ENCODE measurements around the gene CEP41.

CEP41 gene

DNA sequence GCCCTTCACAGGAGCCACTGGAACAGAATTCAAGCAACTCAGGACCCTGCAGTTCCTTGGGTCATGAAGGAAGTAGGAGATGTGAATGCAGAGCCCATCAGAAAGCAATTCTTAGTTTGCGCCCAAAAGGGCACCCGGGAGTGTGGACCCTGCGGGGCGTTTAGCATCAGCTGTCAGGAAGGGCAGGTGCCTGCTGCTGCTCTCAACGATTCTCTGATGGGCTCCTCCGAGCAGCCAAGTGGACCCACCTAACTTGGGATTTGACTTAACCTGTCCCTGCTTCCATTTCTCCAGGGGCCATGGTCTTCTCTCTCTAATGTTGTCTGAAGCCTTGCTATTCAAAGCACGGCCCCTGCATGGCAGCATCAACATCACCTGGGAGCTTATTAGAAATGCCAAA, 79.1 kb downstream of the CEP41 start:
- DNase-seq, result no peak
- in situ Hi-C loops (cut with MboI; ENCODE audit: low pct_unique_long_range_greater_than_20kb, low sequenced_read_pairs), result no loop called here

DNA sequence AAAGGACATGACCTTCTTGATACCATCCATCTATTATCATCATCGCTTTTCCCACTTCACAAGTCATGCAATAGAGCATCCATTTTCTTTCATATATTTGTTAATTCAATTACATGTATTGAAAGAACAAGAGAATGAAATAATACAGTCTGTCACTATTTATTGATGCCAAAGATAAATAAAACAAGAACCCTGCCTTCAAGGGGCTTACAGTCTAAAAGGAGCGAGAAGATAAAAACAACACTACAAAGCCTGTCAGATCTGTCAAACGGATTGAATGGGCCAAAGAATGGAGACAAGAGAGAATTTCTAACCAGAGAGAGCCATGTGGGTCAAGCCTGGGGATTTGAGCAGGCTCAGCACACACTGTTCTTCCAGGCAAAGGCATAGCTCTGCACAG, 80.3 kb downstream of the CEP41 start:
- in situ Hi-C loops (cut with MboI; ENCODE audit: low pct_unique_long_range_greater_than_20kb, low sequenced_read_pairs), result no loop called here
- no peak for DNase-seq

DNA sequence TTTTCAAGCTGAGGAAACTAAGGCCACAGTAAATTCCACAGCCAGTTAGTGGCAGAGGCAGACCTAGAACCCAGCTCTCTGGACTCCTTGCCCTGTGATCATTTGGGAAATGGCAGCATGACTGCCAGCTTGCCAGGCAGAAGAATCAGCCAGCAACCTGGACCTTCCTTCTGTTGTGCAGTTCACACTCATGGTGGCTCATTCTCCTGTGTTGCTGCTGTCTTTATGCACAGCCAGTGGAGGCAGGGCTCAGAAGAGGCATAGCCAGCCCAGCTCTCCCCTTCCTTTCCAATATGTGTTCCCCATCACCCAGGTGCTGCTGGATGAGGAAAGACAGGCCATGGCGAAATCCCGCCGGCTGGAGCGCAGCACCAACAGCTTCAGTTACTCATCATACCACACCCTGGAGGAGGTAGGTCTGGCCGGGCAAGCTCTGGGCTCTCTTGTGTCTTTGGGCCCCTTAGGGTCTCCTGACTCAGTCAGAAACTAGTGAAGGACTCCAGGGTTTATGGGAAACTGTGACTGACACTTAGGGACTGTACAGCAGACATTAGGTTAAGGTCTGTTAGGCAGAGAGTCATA, 81.4 kb downstream of the CEP41 start:
- in situ Hi-C loops (cut with MboI; ENCODE audit: low pct_unique_long_range_greater_than_20kb, low sequenced_read_pairs), result no loop called here

DNA sequence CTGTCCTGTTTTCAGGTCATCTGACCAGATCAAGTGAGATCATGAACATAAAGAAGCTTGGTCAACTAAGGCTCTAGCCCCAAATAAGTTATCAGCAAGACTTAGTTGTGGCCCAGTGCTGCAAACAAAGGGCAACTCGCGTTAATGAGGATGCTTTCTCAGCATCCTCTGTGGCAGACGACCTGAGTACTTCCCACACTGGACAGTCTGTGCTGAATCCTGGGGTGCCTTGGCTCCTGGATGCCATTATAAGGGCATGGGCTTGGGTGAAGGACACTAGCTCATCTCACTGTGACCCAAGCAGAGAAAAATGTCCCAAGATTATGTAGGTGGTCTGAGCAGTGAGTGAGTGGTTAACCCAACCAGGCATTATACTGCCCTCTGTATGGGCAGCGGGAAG, 82.3 kb downstream of the CEP41 start:
- no peak for DNase-seq
- in situ Hi-C loops (cut with MboI; ENCODE audit: low pct_unique_long_range_greater_than_20kb, low sequenced_read_pairs), result no loop called here

More for the DNA sequence above, 81.4 kb downstream of the CEP41 start:
- no peak for DNase-seq

DNA sequence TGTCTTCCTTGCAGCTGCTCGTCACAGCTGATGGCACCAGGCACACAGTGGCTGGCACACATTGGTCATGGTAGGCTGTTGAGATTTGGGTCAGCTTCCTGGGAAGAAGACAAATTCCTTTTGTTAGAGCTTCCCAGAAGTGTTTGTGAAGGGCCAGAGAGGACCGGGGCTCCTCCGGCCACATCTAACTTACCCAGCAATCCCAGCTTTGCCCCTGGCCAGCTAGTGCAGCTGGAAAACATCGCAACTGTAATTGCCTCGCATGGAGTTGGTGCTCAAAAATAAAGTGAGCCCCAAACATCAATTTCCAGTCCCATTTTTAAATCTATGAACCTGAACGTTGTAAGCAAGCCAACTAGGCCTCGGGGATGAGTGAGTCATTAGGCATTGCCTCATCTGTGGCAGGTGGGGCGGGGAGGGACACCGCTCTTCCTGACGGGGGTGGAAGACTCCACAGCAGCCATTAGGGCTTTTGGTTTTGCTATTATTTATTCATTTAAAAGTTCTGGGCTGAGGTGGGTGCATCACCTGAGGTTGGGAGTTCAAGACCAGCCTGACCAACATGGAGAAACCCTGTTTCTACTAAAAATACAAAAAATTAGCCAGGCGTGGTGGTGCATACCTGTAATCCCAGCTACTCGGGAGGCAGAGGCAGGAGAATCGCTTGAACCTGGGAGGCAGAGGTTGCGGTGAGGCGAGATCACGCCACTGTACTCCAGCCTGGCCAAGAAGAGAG, 83.8 kb downstream of the CEP41 start:
- DNase-seq, result peak; percentile 22
- in situ Hi-C loops (cut with MboI; ENCODE audit: low pct_unique_long_range_greater_than_20kb, low sequenced_read_pairs), result no loop called here

DNA sequence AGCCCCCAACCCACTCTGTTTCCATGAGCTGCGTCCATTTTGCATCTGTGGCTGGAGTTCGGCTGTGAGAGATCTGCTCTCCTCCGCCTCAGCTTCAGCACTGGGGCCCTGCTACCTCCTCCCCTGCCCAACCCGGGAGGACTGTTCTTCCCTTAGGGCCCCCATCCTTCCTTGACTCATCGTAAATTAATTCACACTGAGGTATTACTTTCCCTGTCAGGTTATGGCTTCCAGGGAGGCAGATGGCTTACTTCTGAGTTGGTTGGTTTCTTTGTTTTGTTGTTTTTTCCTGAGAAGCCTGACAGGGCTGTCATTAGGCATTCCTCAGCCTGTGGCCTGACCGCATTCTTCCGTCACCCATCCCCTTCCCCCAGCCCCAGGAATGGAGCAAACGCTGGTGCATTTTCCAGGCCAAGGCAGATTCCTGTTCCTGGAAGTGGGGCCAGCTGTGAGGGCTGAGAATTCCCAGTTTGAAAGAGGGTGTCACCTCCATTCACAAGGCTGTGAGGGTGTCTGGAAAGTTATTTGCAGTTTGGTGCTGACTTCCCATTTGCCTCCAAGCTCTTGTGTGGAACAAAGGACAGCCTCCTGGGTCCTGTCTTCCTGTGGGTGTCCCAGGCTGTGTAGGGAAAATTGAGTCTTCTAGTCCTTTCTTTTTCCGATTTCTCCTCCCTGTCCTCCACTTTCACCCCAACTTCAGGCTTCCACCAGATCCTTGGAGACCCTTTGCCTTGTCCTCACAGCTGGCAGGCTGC, 84.5 kb downstream of the CEP41 start:
- in situ Hi-C loops (cut with MboI; ENCODE audit: low pct_unique_long_range_greater_than_20kb, low sequenced_read_pairs), result no loop called here
- DNase-seq, result peak; percentile 48

DNA sequence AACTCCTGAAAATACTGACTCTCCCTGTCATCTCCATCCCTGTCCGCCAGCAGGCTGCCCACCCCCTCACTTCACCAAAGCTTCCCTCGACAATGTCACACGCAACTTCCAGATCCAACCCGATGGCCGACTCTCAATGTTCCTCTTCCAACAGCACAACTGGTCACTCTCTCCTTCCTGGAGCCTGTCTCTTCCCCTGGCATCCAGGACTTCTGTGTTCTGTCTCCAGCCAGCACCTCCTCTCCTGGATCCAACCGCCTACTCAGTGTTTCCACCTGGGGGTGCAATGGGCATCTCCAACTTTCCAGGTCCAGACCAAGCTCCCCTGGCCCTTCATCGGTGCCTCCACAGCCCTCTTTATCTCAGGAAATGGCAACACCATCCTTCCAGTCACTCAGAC, 87.6 kb downstream of the CEP41 start:
- in situ Hi-C loops (cut with MboI; ENCODE audit: low pct_unique_long_range_greater_than_20kb, low sequenced_read_pairs), result no loop called here
- no peak for DNase-seq

DNA sequence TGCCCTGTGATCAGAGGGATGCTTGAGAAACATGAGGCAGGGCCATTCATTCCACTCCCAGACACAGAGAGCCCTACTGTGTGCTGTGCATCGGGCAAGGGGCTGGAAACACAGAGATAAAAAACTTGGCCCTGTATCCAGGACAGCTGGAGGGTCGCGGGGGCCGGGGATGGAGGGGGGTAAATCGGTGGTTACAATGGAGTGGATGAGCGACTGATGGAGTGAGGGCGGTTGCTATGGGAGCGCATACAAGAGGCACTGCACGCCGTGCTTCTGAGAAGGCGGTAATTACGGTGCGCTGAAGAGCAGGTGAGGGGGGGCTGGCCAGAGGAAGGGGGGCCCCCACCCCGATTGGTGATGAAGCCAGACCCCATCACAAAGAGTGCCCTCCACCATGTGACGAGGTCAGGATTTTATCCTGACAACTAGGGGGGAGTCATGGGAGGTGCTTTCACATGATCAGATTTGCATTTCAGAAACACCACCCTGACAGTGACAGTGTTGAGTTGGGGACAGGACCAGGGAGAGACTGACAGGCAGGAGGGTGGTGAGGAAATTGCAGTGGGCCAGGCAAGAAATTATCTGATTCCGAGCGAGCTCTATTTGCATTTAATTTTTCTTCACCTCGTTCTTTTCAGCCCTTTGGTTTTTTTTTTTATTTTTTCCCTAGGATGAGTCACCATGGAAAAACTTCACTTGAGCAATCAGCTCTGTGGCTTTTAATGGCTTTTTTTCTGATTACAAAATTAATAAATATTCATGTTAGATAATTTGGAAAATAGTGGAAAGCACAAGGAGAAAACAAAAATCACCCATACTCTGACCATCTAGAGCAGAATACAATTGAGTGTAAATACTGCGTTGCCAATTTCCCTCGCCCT, 88.4 kb downstream of the CEP41 start:
- DNase-seq, result no peak

DNA sequence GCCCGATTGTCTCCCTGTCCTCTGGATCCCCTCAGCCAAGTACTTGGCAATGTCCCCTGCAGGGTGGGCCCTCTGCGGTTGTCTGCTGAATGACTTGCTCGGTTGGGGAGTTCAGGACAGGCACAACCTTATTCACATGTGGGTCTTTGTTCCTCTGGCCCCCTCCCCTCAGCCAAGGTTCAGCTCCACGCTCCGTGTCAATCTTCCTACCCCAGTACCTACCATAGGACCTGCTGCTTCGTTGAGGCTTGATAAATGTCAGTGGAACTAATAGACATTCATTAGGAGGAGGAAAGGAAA, 89.1 kb downstream of the CEP41 start:
- in situ Hi-C loops (cut with MboI; ENCODE audit: low pct_unique_long_range_greater_than_20kb, low sequenced_read_pairs), result no loop called here
- DNase-seq, result no peak

More for the DNA sequence above, 88.4 kb downstream of the CEP41 start:
- in situ Hi-C loops (cut with MboI; ENCODE audit: low pct_unique_long_range_greater_than_20kb, low sequenced_read_pairs), result no loop called here

DNA sequence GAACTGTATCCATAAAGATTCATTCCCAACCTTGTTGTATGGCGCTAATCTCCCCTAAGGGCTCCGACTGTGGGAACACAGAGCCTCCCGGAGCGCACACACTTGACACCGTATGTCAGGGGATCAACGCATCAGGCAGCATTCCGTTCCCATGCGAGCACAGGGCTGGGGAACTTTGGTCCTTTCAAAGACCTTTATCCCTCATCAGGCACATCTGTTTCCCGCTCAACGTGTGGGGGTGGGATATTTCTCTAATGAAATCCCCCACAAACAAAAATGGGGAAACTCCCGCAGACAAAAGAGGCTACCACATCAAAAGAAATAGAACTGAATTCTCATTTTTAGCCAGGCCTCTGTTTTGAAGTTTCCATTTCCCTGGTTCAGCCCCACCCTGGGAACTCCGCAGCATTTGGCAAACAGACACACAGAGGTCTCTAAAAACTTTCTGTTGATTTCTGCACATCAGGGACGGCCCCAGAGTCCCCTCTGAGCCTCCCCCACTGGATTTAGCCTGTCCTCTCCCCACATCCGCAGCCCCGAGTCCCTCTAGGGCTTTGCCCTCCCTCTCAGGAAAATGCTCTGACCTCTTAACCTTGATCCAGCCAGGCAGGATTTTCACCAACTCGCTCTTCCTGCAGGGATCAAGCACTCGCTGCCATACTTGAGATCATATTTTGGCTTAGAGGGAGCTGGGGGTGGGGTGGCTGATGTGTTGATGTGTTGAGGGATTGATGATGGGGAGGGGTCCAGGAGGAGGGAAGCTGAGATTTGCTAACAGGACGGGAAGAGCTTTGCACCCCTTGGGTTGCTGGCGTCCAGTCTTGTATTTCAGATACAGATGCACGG, 89.6 kb downstream of the CEP41 start:
- no peak for DNase-seq
- in situ Hi-C loops (cut with MboI; ENCODE audit: low pct_unique_long_range_greater_than_20kb, low sequenced_read_pairs), result no loop called here

DNA sequence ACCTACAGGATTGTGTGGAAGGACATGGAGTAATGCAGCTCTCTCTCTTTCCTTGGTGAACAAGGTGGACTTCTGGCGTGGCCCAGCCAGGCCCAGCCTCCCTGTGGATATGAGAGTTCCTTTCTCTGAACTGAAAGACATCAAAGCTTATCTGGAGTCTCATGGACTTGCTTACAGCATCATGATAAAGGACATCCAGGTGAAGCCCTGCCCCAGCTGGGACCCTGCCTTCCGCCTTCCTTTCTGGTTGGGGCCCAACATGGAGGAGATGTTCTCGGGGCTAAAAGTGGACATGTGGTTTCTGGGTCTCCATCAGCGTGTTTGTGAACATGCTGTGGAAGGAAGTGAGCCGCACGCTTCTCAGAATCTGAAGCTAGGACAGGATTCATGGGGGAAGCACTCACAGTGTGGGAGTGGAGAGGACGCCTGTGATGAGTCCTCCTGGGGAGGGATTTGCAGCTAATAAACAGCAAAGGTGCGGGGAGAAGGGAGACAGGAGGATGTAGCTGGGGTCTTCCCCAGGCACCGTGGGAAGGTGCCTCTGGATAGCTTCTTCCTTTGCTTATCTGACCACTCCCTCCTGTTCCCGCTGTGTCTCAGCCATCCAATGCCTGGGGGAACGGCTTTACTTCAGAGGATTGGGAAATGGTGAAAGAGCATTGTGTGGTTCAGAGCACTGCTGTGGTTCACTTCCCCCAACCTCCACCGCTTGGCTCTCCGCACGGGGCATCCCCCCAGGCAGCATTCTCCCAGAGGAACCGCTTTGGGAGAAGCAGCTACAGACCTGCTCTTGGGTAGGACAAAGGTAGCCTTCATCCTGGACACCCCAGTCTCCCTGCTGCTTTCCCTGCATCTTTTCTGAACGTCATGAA, 90.7 kb downstream of the CEP41 start:
- in situ Hi-C loops (cut with MboI; ENCODE audit: low pct_unique_long_range_greater_than_20kb, low sequenced_read_pairs), result no loop called here
- DNase-seq, result peak; percentile 69

DNA sequence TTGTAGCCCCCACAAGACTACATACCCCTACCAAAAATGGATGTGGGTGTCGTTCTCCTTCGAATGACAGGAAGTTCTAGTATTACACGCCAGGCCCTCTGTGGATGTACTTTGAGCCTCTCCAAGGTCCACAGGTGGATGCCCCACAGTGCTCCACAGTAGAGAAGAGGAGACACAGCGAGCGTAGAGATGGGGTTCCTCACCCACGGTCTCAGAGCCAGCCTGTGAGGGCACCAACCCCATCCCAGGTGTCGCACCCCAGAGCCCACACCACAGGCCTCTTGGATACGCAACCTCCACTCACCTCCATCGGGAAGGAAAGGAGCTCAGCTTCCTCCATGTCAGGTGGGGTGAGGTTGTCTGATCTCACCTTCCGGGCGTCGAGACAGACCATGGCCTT, 93.9 kb downstream of the CEP41 start:
- DNase-seq, result no peak
- in situ Hi-C loops (cut with MboI; ENCODE audit: low pct_unique_long_range_greater_than_20kb, low sequenced_read_pairs), result no loop called here

DNA sequence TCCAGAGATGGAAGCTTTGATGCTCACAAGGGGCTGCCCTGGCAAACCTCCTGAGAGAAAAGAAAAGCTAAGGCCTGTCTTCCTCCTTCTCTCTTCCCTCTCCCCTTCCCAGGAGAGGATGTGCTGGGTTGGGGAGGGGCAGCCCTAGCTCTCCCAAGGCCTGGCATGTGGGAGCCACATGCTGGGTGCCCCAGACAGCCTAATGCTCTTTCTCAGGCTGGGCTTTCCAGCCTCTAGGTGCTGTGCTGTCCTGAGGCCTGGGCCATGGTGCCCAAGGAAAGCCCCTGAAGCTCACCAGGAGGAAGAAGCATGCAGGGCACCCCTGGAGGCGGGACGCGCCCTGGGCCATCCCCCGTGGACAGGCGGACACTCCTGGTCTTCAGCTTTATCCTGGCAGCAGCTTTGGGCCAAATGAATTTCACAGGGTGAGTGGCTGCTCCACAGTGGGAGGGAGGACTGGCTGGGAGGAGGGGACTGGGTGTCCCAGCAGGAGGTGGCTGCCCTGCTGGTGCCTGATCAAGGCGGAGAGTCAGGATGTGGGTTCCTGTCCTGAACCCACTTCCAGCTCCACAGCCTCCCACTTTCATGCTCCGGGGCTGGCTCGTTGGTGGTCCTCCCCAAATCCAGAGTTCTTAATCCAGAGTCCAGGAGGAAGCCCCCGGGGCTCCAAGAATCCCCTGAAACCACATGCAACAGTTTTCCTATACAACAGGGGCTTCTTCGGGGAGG, 94.5 kb downstream of the CEP41 start:
- in situ Hi-C loops (cut with MboI; ENCODE audit: low pct_unique_long_range_greater_than_20kb, low sequenced_read_pairs), result no loop called here

DNA sequence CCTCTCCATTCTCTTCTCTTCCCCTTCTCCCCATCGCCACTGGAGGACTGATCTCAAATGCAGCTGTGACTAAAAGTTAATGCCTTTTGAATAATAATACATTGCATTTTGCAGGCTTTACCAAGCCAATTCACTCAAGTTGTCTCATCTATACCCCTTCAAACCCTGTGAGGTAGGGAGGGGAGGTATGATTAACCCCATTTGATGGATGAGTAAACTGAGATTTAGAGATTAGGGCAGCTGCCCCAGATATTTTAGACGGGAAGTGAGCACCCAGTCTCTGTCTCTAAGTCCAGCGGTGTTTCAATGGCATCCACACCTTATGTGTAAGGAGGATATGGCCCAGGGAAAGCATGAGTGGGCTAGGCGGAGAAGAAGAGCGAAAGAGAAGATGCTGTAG, 95.1 kb downstream of the CEP41 start:
- DNase-seq, result no peak
- in situ Hi-C loops (cut with MboI; ENCODE audit: low pct_unique_long_range_greater_than_20kb, low sequenced_read_pairs), result no loop called here

More for the DNA sequence above, 94.5 kb downstream of the CEP41 start:
- DNase-seq, result no peak

DNA sequence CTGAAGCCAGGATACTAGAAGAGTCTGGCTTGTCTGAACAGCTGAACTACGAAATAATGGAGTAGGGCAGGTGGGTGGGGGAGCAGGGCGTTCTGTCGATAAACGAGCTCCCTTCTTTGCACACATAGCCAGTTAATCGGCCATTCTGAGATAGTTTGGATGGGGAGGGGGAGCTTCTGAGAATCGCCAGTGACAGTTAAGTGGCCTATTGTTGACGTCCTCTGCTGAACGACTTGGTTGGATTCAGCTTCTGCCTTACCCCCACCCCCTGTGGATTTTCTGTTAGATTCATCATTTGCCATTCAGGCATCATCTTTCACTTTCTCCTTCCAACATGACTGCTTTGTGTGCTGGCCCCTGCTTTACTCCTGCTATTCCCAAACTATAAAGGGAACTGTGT, 95.7 kb downstream of the CEP41 start:
- in situ Hi-C loops (cut with MboI; ENCODE audit: low pct_unique_long_range_greater_than_20kb, low sequenced_read_pairs), result no loop called here
- DNase-seq, result no peak

DNA sequence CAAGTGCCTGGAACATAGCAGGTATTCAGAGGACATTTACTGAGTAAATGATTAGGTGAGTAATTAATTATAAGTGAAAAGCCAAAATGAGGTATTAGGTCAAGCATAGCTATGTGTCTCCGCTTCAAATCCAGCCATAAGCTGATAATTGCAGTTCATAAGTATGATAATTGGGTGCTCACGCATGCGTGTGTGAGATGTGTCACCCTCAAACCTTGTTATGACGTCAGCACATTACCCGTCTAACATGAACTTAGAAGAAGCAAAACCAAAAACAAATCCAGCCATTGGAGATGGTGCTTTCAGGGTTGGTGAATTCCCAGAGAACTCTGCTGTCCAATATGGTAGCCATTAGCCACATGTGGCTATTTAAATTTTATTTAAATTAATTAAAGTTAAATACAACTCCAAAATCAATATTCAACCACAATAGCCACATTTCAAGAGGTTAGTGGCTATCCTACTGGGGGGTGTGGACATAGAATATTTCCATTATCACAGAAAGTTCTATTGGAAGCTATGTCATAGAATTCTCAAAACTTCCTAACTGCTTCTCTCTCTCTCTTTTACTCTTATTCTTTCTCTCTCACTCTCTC, 96.4 kb downstream of the CEP41 start, which contains the start of gene CPA5:
Gene CPA5, plus strand, starts transcription at position 546 of the 596 bp plus-strand sequence. CDS start 1,670 bp downstream, outside the sequence.
- no peak for DNase-seq
- in situ Hi-C loops (cut with MboI; ENCODE audit: low pct_unique_long_range_greater_than_20kb, low sequenced_read_pairs), result no loop called here
